ENCODE measurements around the gene NLGN4X. TPM values are rescaled to one million over a fixed set of nuclear protein-coding genes. Genes with fewer than 3 reads are reported as not detected.

NLGN4X gene
- total RNA-seq, 1 donor from 2014 or later, result 23.5 TPM

DNA sequence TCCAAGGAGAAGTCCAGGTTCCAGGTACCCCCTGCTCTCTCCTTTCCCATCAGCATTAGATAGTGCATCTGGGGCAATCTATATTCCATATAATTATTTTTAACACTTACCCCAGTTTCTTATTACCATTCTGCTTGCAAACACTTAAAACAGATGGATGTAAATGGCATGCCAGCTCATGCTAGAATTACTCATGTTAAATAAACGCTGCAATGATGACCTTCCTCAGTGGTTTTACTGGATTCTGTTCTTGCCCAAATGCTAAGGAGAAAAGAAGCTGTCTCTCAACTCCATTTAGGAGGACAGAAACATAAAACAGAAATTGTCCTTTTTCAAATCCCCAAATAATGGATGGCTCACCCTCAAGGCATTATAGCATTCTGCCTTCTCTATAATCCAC is 161.1 kb downstream of the NLGN4X start:
- H3K4me3 Mint-ChIP-seq, result no peak overlapping the region
- no peaks in the 10 kb centered on the region for H3K36me3 Mint-ChIP-seq
- TF ChIP-seq, protein P1, sequence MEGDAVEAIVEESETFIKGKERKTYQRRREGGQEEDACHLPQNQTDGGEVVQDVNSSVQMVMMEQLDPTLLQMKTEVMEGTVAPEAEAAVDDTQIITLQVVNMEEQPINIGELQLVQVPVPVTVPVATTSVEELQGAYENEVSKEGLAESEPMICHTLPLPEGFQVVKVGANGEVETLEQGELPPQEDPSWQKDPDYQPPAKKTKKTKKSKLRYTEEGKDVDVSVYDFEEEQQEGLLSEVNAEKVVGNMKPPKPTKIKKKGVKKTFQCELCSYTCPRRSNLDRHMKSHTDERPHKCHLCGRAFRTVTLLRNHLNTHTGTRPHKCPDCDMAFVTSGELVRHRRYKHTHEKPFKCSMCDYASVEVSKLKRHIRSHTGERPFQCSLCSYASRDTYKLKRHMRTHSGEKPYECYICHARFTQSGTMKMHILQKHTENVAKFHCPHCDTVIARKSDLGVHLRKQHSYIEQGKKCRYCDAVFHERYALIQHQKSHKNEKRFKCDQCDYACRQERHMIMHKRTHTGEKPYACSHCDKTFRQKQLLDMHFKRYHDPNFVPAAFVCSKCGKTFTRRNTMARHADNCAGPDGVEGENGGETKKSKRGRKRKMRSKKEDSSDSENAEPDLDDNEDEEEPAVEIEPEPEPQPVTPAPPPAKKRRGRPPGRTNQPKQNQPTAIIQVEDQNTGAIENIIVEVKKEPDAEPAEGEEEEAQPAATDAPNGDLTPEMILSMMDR (IDR thresholded peaks at IDR 0.05; ENCODE audit: unreplicated experiment), result no peak
- peaks cover 8% of the 10 kb centered on the region for H3K9me3 Mint-ChIP-seq
- H3K4me1 Mint-ChIP-seq, result peaks cover 6% of the 10 kb centered on the region
- H3K27me3 Mint-ChIP-seq (ENCODE audit: low read depth), result no peaks in the 10 kb centered on the region
- H3K27ac Mint-ChIP-seq, result no peak overlapping the region
- DNase-seq (ENCODE audit: low spot score in 2 of 2, unreplicated experiment in 2 of 2), result no peak

DNA sequence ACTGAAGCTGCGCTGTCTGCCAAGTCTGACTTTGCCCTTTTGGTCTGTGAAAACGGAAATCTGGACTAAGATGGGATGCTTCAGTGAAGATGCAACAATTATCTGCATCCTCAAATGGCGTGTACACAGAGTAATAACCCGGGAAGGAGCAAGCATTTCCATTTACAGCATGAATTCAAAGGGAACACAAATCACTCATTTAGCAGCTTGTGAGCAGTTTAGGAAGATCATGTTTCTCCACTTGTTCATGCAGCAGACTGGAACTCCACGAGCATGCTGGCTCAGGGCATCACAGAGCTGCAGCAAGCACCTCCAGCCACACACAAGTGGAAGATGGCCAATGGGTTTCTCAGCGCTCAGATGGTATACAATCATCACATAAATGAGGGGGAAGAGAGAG is 175.5 kb downstream of the NLGN4X start:
- no peaks in the 10 kb centered on the region for H3K27me3 Mint-ChIP-seq (ENCODE audit: low read depth)
- no peak overlapping the region for H3K4me3 Mint-ChIP-seq
- DNase-seq (ENCODE audit: low spot score in 2 of 2, unreplicated experiment in 2 of 2), result no peak
- TF ChIP-seq, protein P1 (IDR thresholded peaks at IDR 0.05; ENCODE audit: unreplicated experiment), result no peak
- H3K4me1 Mint-ChIP-seq, result no peaks in the 10 kb centered on the region
- no peaks in the 10 kb centered on the region for H3K36me3 Mint-ChIP-seq
- no peak overlapping the region for H3K27ac Mint-ChIP-seq
- no peaks in the 10 kb centered on the region for H3K9me3 Mint-ChIP-seq

DNA sequence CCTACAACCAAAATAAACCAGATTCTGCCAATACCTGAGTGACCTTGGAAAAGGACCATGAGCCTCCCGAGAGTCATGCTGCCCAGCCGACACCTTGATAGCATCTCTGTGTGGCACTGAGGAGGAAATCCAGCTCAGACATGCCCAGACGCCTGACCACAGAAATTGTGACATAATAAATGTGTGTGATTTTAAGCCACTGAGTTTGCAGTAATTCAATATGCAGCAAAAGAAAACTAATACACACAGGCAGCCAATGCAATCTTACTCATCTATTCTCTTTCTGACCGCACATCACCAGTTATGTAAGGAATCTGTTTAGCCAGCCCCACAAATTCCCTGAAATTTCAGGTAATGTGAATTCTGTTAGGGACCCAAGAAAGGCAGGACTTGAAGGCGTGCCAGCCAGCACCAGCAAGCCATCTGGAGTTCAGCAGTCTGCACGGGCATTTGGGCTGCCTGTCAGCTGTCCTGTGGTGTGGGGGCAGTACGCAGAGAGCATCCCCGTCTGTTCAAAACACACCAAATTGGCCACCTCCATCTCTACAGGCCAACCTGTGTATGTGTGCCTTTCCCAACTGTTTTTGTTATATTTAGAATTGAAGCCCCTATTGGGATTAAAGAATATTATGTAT is 176.4 kb downstream of the NLGN4X start:
- Mint-ChIP-seq H3K4me3 (no peak overlapping the region), H3K27ac (no peak overlapping the region), H3K36me3 (no peaks in the 10 kb centered on the region), H3K27me3 (ENCODE audit: low read depth) (no peaks in the 10 kb centered on the region), H3K9me3 (no peaks in the 10 kb centered on the region), H3K4me1 (no peaks in the 10 kb centered on the region)
- TF ChIP-seq, protein P1 (IDR thresholded peaks at IDR 0.05; ENCODE audit: unreplicated experiment), result no peak
- DNase-seq (ENCODE audit: low spot score in 2 of 2, unreplicated experiment in 2 of 2), result no peak

DNA sequence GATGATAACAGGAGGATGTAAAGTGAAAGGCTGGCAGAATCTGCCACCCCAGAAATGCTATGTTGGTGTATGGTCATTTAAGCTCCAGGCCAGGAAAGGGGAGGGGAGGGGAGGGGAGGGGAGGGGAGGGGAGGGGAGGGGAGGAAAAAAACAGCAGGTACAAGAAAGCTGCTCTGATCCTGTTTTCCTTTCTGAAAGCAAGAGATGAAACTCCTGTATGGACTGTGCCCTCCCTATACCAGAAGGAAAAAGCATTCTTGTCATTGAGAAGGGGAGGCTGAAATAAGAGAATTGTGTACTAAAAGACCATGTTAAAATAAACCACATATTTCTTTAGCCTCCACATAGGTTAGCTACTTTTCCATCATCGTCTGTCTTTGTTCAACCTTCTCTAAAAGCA is 179.5 kb downstream of the NLGN4X start:
- Mint-ChIP-seq H3K4me3 (no peak overlapping the region), H3K27ac (no peak overlapping the region), H3K4me1 (no peaks in the 10 kb centered on the region), H3K27me3 (ENCODE audit: low read depth) (no peaks in the 10 kb centered on the region), H3K9me3 (no peaks in the 10 kb centered on the region), H3K36me3 (no peaks in the 10 kb centered on the region)
- no peak for DNase-seq (ENCODE audit: low spot score in 2 of 2, unreplicated experiment in 2 of 2)
- TF ChIP-seq, protein P1 (IDR thresholded peaks at IDR 0.05; ENCODE audit: unreplicated experiment), result no peak

DNA sequence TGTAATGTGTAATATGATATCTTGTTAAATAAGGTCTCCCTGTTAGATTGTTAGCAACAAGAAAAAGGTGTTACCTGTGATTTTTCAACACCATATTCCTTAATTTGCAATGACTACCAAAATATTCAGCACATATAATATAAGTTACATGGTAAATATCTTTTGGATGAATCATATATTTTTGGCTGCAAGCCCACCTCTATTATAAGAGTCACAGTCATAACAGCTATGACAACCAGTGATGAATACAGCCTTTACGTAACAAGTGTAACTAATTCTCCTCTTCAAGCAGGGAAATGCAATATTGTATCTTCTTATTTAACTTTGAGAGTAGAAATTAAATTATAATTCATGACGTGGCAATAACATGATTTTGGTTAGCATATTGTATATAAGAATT is 187.0 kb downstream of the NLGN4X start:
- Mint-ChIP-seq H3K27me3 (ENCODE audit: low read depth) (no peaks in the 10 kb centered on the region), H3K4me3 (no peak overlapping the region), H3K4me1 (peaks cover 5% of the 10 kb centered on the region), H3K9me3 (peaks cover 17% of the 10 kb centered on the region), H3K36me3 (peaks cover 6% of the 10 kb centered on the region), H3K27ac (no peak overlapping the region)
- DNase-seq (ENCODE audit: low spot score in 2 of 2, unreplicated experiment in 2 of 2), result no peak
- TF ChIP-seq, protein P1 (IDR thresholded peaks at IDR 0.05; ENCODE audit: unreplicated experiment), result no peak

DNA sequence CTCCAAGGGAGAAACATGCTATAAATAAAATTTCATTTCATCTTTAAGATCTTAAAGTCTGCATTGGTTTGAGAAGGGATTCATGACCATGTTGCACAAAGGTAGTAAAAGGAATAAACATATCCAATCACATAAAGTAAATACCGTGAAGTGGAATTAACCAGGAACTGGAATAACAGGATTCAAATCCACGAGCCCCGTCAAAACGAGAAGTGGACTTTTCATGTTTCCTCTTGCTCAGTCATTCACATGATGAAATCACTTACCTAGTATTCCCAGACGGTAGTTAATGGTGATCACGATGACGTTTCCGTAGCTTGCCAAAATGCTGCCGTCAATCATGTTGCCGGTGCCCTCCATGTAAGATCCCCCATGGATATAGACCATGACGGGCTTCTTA is 199.7 kb downstream of the NLGN4X start:
- H3K9me3 Mint-ChIP-seq, result peaks cover 4% of the 10 kb centered on the region
- TF ChIP-seq, protein P1 (IDR thresholded peaks at IDR 0.05; ENCODE audit: unreplicated experiment), result no peak
- H3K4me1 Mint-ChIP-seq, result peaks cover 1% of the 10 kb centered on the region
- H3K4me3 Mint-ChIP-seq, result no peak overlapping the region
- no peaks in the 10 kb centered on the region for H3K27me3 Mint-ChIP-seq (ENCODE audit: low read depth)
- peaks cover 7% of the 10 kb centered on the region for H3K36me3 Mint-ChIP-seq
- no peak overlapping the region for H3K27ac Mint-ChIP-seq
- no peak for DNase-seq (ENCODE audit: low spot score in 2 of 2, unreplicated experiment in 2 of 2)
